ENCODE results near the gene SIDT1.

DNA sequence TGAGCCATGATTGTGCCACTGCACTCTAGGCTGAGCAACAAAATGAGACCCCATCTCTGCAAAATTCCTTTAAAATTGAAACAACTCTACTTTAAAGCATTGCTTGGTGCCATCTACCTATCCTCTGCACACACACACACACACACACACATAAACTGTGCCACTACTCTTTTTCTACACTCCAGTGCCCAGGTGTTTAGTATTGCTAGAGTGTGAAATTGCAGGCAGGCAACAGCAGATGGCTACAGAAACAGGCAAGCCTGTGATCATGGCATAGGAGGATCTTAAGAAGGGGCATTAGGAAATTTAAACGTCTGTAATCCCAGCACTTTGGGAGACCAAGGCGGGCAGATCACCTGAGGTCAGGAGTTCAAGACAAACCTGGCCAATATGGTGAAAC lies 39.0 kb downstream of the SIDT1 start:
- TF ChIP-seq, protein P1, sequence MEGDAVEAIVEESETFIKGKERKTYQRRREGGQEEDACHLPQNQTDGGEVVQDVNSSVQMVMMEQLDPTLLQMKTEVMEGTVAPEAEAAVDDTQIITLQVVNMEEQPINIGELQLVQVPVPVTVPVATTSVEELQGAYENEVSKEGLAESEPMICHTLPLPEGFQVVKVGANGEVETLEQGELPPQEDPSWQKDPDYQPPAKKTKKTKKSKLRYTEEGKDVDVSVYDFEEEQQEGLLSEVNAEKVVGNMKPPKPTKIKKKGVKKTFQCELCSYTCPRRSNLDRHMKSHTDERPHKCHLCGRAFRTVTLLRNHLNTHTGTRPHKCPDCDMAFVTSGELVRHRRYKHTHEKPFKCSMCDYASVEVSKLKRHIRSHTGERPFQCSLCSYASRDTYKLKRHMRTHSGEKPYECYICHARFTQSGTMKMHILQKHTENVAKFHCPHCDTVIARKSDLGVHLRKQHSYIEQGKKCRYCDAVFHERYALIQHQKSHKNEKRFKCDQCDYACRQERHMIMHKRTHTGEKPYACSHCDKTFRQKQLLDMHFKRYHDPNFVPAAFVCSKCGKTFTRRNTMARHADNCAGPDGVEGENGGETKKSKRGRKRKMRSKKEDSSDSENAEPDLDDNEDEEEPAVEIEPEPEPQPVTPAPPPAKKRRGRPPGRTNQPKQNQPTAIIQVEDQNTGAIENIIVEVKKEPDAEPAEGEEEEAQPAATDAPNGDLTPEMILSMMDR (conservative IDR thresholded peaks at IDR 0.05; ENCODE audit: low read length) = no peak
- no peak for TF ChIP-seq EZH2phosphoT487 (IDR thresholded peaks at IDR 0.05; ENCODE audit: borderline replicate concordance)
